Astrocyte of the spinal cord (primary cell): Measurements from ENCODE around the gene FGF10.

Experiments used
- DNase-seq: peaks from one replicate; pipeline ENCODE4 v3.0.0; 2011; ENCODE audit warnings: low read depth, low spot score
- H3K4me3 ChIP-seq: 2 replicates; pipeline ENCODE4 v1.5.1; 2011; ENCODE audit warnings: low read depth, mild to moderate bottlenecking, low read length, moderate library complexity
- CTCF ChIP-seq: IDR thresholded peaks from 2 replicates; pipeline ENCODE4 v1.5.1; 2012; ENCODE audit warnings: low read depth, mild to moderate bottlenecking, low read length, inconsistent platforms
- in situ Hi-C: cut with HindIII; loops from 2 replicates; pipeline ENCODE4 v1.10.0; 2017; ENCODE audit warnings: low sequenced_read_pairs

FGF10 gene

GRCh38 chr5:44257653-44258365 lies 131.4 kb downstream of the FGF10 start:
- TF ChIP-seq CTCF = no peak
- in situ Hi-C loops = no loop called here
- H3K4me3 ChIP-seq = no peak overlapping the region
- no peak for DNase-seq

DNA sequence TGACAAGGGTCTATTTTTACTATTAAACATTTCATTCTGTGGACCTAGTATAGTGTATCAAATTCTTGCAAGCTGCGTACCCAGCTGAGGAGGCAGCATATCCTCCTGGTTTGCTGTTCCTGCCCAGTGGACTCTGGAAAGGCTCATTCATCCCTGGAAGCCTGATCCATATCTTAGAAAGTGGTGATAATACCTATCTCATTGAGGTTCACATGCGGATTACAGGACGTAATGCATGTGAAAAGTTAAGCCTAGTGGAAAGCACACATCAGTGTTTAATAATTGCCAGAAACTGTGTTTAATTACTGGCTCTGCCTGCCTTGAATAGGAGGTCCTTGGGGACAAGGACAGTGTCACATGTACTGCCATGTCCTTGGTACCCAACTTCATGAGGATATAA lies 132.0 kb downstream of the FGF10 start:
- in situ Hi-C loops = no loop called here
- no peak overlapping the region for H3K4me3 ChIP-seq
- TF ChIP-seq CTCF = no peak
- DNase-seq = no peak
